ENCODE results near the gene C1orf94.

Gene C1orf94

DNA sequence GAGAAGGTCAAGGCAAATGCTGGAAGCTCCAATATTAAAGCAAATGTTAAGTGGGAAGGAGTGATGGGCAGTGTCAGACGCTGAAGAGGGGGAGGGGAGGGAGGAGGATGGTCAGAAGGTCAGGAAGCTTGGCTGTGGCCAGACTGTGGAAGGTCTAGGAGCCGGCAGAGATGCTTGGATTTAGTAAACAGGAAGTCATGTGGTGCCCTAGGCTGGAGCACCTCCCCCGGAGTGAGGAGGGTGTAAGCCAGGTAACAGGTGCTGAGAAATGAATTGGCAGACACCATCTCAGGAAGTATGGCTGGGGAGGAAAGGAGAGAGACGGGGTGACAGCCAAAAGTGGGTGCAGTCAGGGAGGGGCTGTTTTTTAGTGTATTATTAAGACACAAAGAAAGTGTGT lies 29.4 kb upstream of the C1orf94 start:
- no peak overlapping the region for H2BK5ac ChIP-seq (ENCODE audit: low read depth, low read length, poor library complexity)
- no peaks in the 10 kb centered on the region for H3K79me1 ChIP-seq (ENCODE audit: low read length)

DNA sequence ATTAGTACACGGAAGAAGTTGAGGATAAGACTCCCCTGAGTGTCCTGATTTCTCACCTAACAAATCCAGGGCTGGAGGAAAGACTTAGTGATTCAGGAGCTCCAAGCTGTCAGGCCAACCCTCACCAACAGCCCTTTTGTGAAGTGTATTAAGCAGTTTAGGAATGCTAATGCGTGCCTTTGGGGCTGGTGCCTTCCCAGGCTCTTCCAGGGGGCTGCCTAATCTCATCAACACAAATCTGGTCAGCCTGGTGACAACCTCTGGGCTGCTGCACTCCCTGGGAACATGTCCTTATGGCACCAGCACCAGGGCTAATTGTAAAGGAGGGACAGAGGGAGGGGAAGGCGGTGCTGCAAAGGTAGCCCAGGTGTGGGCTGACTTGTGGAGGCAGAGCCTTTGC lies 27.2 kb upstream of the C1orf94 start:
- H2AFZ ChIP-seq (ENCODE audit: insufficient read depth, low read length, poor library complexity): no peak overlapping the region
- H2BK5ac ChIP-seq (ENCODE audit: low read depth, low read length, poor library complexity): no peak overlapping the region
- H2AK5ac ChIP-seq (ENCODE audit: low read length): no peak overlapping the region
- no peak overlapping the region for H2BK120ac ChIP-seq (ENCODE audit: insufficient read depth, low read length, poor library complexity)
- no peaks in the 10 kb centered on the region for H3K9me3 ChIP-seq (ENCODE audit: insufficient read depth, low read depth, low read length)
- H3K4ac ChIP-seq (ENCODE audit: low read depth, low read length): no peak overlapping the region
- no peak overlapping the region for H4K91ac ChIP-seq (ENCODE audit: low read depth, low read length)
- no peak overlapping the region for H3K4me3 ChIP-seq (ENCODE audit: low read depth, low read length)
- no CpG with 5 or more reads among the region's 3 CpGs for WGBS (ENCODE audit: extremely low coverage, insufficient coverage, insufficient read length)
- H3K4me1 ChIP-seq (ENCODE audit: control insufficient read depth in 1 of 2, insufficient read depth in 2 of 2, low read length in 2 of 2): no peaks in the 10 kb centered on the region
- no peaks in the 10 kb centered on the region for H3K27me3 ChIP-seq (ENCODE audit: insufficient read depth, low read length)
- no peaks in the 10 kb centered on the region for H3K36me3 ChIP-seq (ENCODE audit: control insufficient read depth in 1 of 2, insufficient read depth in 2 of 2, low read length in 2 of 2)
- no peaks in the 10 kb centered on the region for H3K79me2 ChIP-seq (ENCODE audit: control insufficient read depth, insufficient read depth, low read length, poor library complexity)
- no peak overlapping the region for H3K18ac ChIP-seq (ENCODE audit: low read length)
- no peak for DNase-seq
- no peak overlapping the region for H3K9ac ChIP-seq (ENCODE audit: low read length)
- no peak overlapping the region for H4K12ac ChIP-seq (ENCODE audit: low read depth, low read length)
- no peaks in the 10 kb centered on the region for H3K79me1 ChIP-seq (ENCODE audit: low read length)
- no peak overlapping the region for H3K23ac ChIP-seq (ENCODE audit: low read length)
- H3K14ac ChIP-seq (ENCODE audit: low read length): no peak overlapping the region
- no peak overlapping the region for H3K4me2 ChIP-seq (ENCODE audit: low read length)
- no peak overlapping the region for H3K27ac ChIP-seq (ENCODE audit: low read depth, low read length)
- no peak overlapping the region for H4K8ac ChIP-seq (ENCODE audit: low read depth, low read length)
- no peak overlapping the region for H2BK12ac ChIP-seq (ENCODE audit: low read length)

More for the DNA sequence above, 29.4 kb upstream of the C1orf94 start:
- H3K4me3 ChIP-seq (ENCODE audit: low read depth, low read length): no peak overlapping the region
- H3K9ac ChIP-seq (ENCODE audit: low read length): no peak overlapping the region
- WGBS (ENCODE audit: extremely low coverage, insufficient coverage, insufficient read length): no CpG with 5 or more reads among the region's 4 CpGs
- no peak overlapping the region for H4K91ac ChIP-seq (ENCODE audit: low read depth, low read length)
- no peak overlapping the region for H2AFZ ChIP-seq (ENCODE audit: insufficient read depth, low read length, poor library complexity)
- H3K23ac ChIP-seq (ENCODE audit: low read length): no peak overlapping the region
- no peak overlapping the region for H4K8ac ChIP-seq (ENCODE audit: low read depth, low read length)
- H3K4me2 ChIP-seq (ENCODE audit: low read length): no peak overlapping the region
- no peak overlapping the region for H3K27ac ChIP-seq (ENCODE audit: low read depth, low read length)
- no peaks in the 10 kb centered on the region for H3K9me3 ChIP-seq (ENCODE audit: insufficient read depth, low read depth, low read length)
- H2BK120ac ChIP-seq (ENCODE audit: insufficient read depth, low read length, poor library complexity): no peak overlapping the region
- no peak overlapping the region for H2BK12ac ChIP-seq (ENCODE audit: low read length)
- no peak overlapping the region for H2AK5ac ChIP-seq (ENCODE audit: low read length)
- no peak overlapping the region for H3K4ac ChIP-seq (ENCODE audit: low read depth, low read length)
- H3K79me2 ChIP-seq (ENCODE audit: control insufficient read depth, insufficient read depth, low read length, poor library complexity): no peaks in the 10 kb centered on the region
- H4K12ac ChIP-seq (ENCODE audit: low read depth, low read length): no peak overlapping the region
- H3K36me3 ChIP-seq (ENCODE audit: control insufficient read depth in 1 of 2, insufficient read depth in 2 of 2, low read length in 2 of 2): no peaks in the 10 kb centered on the region
- DNase-seq: no peak
- H3K14ac ChIP-seq (ENCODE audit: low read length): no peak overlapping the region
- H3K18ac ChIP-seq (ENCODE audit: low read length): no peak overlapping the region
- no peaks in the 10 kb centered on the region for H3K27me3 ChIP-seq (ENCODE audit: insufficient read depth, low read length)
- H3K4me1 ChIP-seq (ENCODE audit: control insufficient read depth in 1 of 2, insufficient read depth in 2 of 2, low read length in 2 of 2): no peaks in the 10 kb centered on the region

DNA sequence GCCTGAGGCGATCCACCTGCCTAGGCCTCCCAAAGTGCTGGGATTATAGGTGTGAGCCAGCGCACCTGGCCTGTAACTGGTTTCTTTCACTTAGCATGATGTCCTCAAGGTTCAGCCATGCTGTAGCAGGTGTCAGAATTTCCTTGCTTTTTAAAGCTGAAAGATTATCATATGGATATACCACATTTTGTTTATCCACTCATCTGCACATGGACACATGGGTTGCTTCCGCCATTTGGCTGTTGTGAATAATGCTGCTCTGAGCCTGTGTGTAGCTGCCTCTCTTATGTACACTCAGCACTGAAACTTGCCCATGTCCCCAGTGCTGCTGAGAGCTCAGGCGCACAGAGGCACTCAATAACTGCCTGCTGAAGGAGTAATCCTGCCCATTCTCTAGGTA lies 23.5 kb upstream of the C1orf94 start:
- Histone ChIP-seq H3K23ac (ENCODE audit: low read length) (no peak overlapping the region), H2BK120ac (ENCODE audit: insufficient read depth, low read length, poor library complexity) (no peak overlapping the region), H2BK5ac (ENCODE audit: low read depth, low read length, poor library complexity) (no peak overlapping the region), H3K27me3 (ENCODE audit: insufficient read depth, low read length) (no peaks in the 10 kb centered on the region), H3K36me3 (ENCODE audit: control insufficient read depth in 1 of 2, insufficient read depth in 2 of 2, low read length in 2 of 2) (no peaks in the 10 kb centered on the region), H4K12ac (ENCODE audit: low read depth, low read length) (no peak overlapping the region), H3K9me3 (ENCODE audit: insufficient read depth, low read depth, low read length) (no peaks in the 10 kb centered on the region), H3K27ac (ENCODE audit: low read depth, low read length) (no peak overlapping the region), H3K4me1 (ENCODE audit: control insufficient read depth in 1 of 2, insufficient read depth in 2 of 2, low read length in 2 of 2) (no peaks in the 10 kb centered on the region), H4K8ac (ENCODE audit: low read depth, low read length) (no peak overlapping the region), H3K4ac (ENCODE audit: low read depth, low read length) (no peak overlapping the region), H3K14ac (ENCODE audit: low read length) (no peak overlapping the region), H3K18ac (ENCODE audit: low read length) (no peak overlapping the region), H3K79me1 (ENCODE audit: low read length) (no peaks in the 10 kb centered on the region), H3K4me3 (ENCODE audit: low read depth, low read length) (no peak overlapping the region), H2AFZ (ENCODE audit: insufficient read depth, low read length, poor library complexity) (no peak overlapping the region), H2BK12ac (ENCODE audit: low read length) (no peak overlapping the region), H3K4me2 (ENCODE audit: low read length) (no peak overlapping the region), H3K9ac (ENCODE audit: low read length) (no peak overlapping the region), H3K79me2 (ENCODE audit: control insufficient read depth, insufficient read depth, low read length, poor library complexity) (no peaks in the 10 kb centered on the region), H4K91ac (ENCODE audit: low read depth, low read length) (no peak overlapping the region), H2AK5ac (ENCODE audit: low read length) (no peak overlapping the region)
- no CpG with 5 or more reads among the region's 4 CpGs for WGBS (ENCODE audit: extremely low coverage, insufficient coverage, insufficient read length)
- DNase-seq: no peak

GRCh38 chr1:34155860-34156259 lies 20.8 kb upstream of the C1orf94 start:
- Histone ChIP-seq H3K4me1 (ENCODE audit: control insufficient read depth in 1 of 2, insufficient read depth in 2 of 2, low read length in 2 of 2) (no peaks in the 10 kb centered on the region), H2BK120ac (ENCODE audit: insufficient read depth, low read length, poor library complexity) (no peak overlapping the region), H3K36me3 (ENCODE audit: control insufficient read depth in 1 of 2, insufficient read depth in 2 of 2, low read length in 2 of 2) (no peaks in the 10 kb centered on the region), H3K4me3 (ENCODE audit: low read depth, low read length) (no peak overlapping the region), H2BK5ac (ENCODE audit: low read depth, low read length, poor library complexity) (no peak overlapping the region), H2AK5ac (ENCODE audit: low read length) (no peak overlapping the region), H2AFZ (ENCODE audit: insufficient read depth, low read length, poor library complexity) (no peak overlapping the region), H2BK12ac (ENCODE audit: low read length) (no peak overlapping the region), H4K8ac (ENCODE audit: low read depth, low read length) (no peak overlapping the region), H3K9me3 (ENCODE audit: insufficient read depth, low read depth, low read length) (no peaks in the 10 kb centered on the region), H3K27me3 (ENCODE audit: insufficient read depth, low read length) (no peaks in the 10 kb centered on the region), H3K23ac (ENCODE audit: low read length) (no peak overlapping the region), H3K79me2 (ENCODE audit: control insufficient read depth, insufficient read depth, low read length, poor library complexity) (no peaks in the 10 kb centered on the region), H4K12ac (ENCODE audit: low read depth, low read length) (no peak overlapping the region), H3K27ac (ENCODE audit: low read depth, low read length) (no peak overlapping the region), H3K18ac (ENCODE audit: low read length) (no peak overlapping the region), H4K91ac (ENCODE audit: low read depth, low read length) (no peak overlapping the region), H3K79me1 (ENCODE audit: low read length) (no peaks in the 10 kb centered on the region), H3K4ac (ENCODE audit: low read depth, low read length) (no peak overlapping the region), H3K14ac (ENCODE audit: low read length) (no peak overlapping the region), H3K9ac (ENCODE audit: low read length) (no peak overlapping the region), H3K4me2 (ENCODE audit: low read length) (no peak overlapping the region)
- WGBS (ENCODE audit: extremely low coverage, insufficient coverage, insufficient read length): no CpG with 5 or more reads among the region's 2 CpGs
- peak in 1 of 2 donors; percentile 9 for DNase-seq

Data from trophoblast cell (in vitro differentiated cells and primary cell).